GM18858 (cell line): Measurements from ENCODE around the gene DNAH7.
"Not testable (repeated sequence)": the region's sequence is repeated elsewhere in the genome, so short reads cannot be mapped to it uniquely, and the experiment has no call there.

Experiments used
- ATAC-seq: cut with Tn5 transposase; IDR thresholded peaks from one replicate; pipeline ENCODE4 v1.9.1; 2021; ENCODE audit not compliant: unreplicated experiment

Gene DNAH7

GRCh38 chr2:195733831-195734230 is 334.8 kb downstream of the DNAH7 start:
- no peak for ATAC-seq

GRCh38 chr2:195732574-195732973 is 336.1 kb downstream of the DNAH7 start:
- ATAC-seq, result no peak

- no peak for ATAC-seq
These were observed 337.7 kb downstream of the DNAH7 start for GRCh38 chr2:195730912-195731311.

GRCh38 chr2:195727106-195727505 is 341.5 kb downstream of the DNAH7 start:
- no peak for ATAC-seq

GRCh38 chr2:195722075-195722474 is 346.6 kb downstream of the DNAH7 start:
- ATAC-seq, result no peak

- ATAC-seq, result no peak
These were observed 347.6 kb downstream of the DNAH7 start for GRCh38 chr2:195721042-195721441.

GRCh38 chr2:195716466-195716865 is 352.2 kb downstream of the DNAH7 start:
- no peak for ATAC-seq

GRCh38 chr2:195711478-195711877 is 357.2 kb downstream of the DNAH7 start:
- no peak for ATAC-seq

GRCh38 chr2:195709901-195710806 is 358.5 kb downstream of the DNAH7 start:
- ATAC-seq, result no peak

GRCh38 chr2:195706161-195706900 is 362.3 kb downstream of the DNAH7 start:
- no peak for ATAC-seq

GRCh38 chr2:195700480-195700879 is 368.2 kb downstream of the DNAH7 start:
- ATAC-seq, result no peak

GRCh38 chr2:195697681-195698220 is 370.9 kb downstream of the DNAH7 start:
- ATAC-seq, result no peak

- no peak for ATAC-seq
These were observed 372.6 kb downstream of the DNAH7 start for GRCh38 chr2:195696012-195696411.

GRCh38 chr2:195695002-195695631 is 373.5 kb downstream of the DNAH7 start:
- no peak for ATAC-seq

- ATAC-seq, result no peak
These were observed 374.1 kb downstream of the DNAH7 start for GRCh38 chr2:195694553-195694952.

- ATAC-seq, result not testable (repeated sequence)
These were observed 376.1 kb downstream of the DNAH7 start for GRCh38 chr2:195692531-195692930.
